ENCODE results near the gene SMIM7. TPM values are rescaled to one million over a fixed set of nuclear protein-coding genes. Genes with fewer than 3 reads are reported as not detected.
"Not testable (repeated sequence)": the region's sequence is repeated elsewhere in the genome, so short reads cannot be mapped to it uniquely, and the experiment has no call there.

The SMIM7 gene
- total RNA-seq, 6 donors from 2014 or later: 71.8 to 129 (median 80.4) TPM

- no peaks in the 10 kb centered on the region for H3K27me3 ChIP-seq
- H3K27ac ChIP-seq: no peak overlapping the region
- no peaks in the 10 kb centered on the region for H3K9me3 ChIP-seq
- no peak overlapping the region for H3K4me3 ChIP-seq
- no peak for ATAC-seq (ENCODE audit: low FRiP score in 2 of 2)
- H3K36me3 ChIP-seq: peaks cover 21 to 79% (median 61%) of the 10 kb centered on the region in 4 donors
- no peak for DNase-seq
- whole genome bisulfite sequencing, 2 donors: 91 to 94% methylated on average over 7 of the region's 7 CpGs
- no peak for TF ChIP-seq POLR2A (IDR thresholded peaks at IDR 0.05)
- TF ChIP-seq POLR2AphosphoS5 (IDR thresholded peaks at IDR 0.05): no peak
- TF ChIP-seq CTCF (IDR thresholded peaks at IDR 0.05): no peak
- TF ChIP-seq EP300 (IDR thresholded peaks at IDR 0.05): no peak
- peaks cover 0 to 26% (median 6%) of the 10 kb centered on the region in 4 donors for H3K4me1 ChIP-seq
Observed at GRCh38 chr19:16652854-16653253, 7.1 kb downstream of the SMIM7 start.

GRCh38 chr19:16651421-16652188, 8.3 kb downstream of the SMIM7 start:
- 93 to 96% methylated on average over 8 of the region's 8 CpGs for WGBS, 2 donors
- not testable (repeated sequence) for H3K27me3 ChIP-seq; DNase-seq; H3K27ac ChIP-seq; ATAC-seq (ENCODE audit: low FRiP score in 2 of 2); H3K9me3 ChIP-seq; H3K4me3 ChIP-seq
- Histone ChIP-seq H3K36me3 (peaks cover 21 to 78% (median 59%) of the 10 kb centered on the region in 4 donors), H3K4me1 (peaks cover 0 to 16% (median 2%) of the 10 kb centered on the region in 4 donors)

GRCh38 chr19:16650821-16651220, 9.1 kb downstream of the SMIM7 start:
- H3K9me3 ChIP-seq: no peaks in the 10 kb centered on the region
- WGBS, 2 donors: 65 to 84% methylated on average over 2 of the region's 2 CpGs
- H3K4me3 ChIP-seq: no peak overlapping the region
- ATAC-seq (ENCODE audit: low FRiP score in 2 of 2) (peak in 1 of 2 donors; percentile 37), DNase-seq (no peak)
- H3K27ac ChIP-seq: no peak overlapping the region
- H3K36me3 ChIP-seq: peaks cover 15 to 78% (median 60%) of the 10 kb centered on the region in 4 donors
- peaks cover 0 to 14% (median 2%) of the 10 kb centered on the region in 4 donors for H3K4me1 ChIP-seq
- TF ChIP-seq POLR2A (IDR thresholded peaks at IDR 0.05) (no peak), EP300 (IDR thresholded peaks at IDR 0.05) (no peak), CTCF (IDR thresholded peaks at IDR 0.05) (no peak), POLR2AphosphoS5 (IDR thresholded peaks at IDR 0.05) (no peak)
- no peaks in the 10 kb centered on the region for H3K27me3 ChIP-seq

GRCh38 chr19:16649734-16650133, 10.2 kb downstream of the SMIM7 start:
- H3K27ac ChIP-seq: peak overlapping the region in 1 of 4 donors; percentile 8
- H3K4me3 ChIP-seq: no peak overlapping the region
- H3K9me3 ChIP-seq: no peaks in the 10 kb centered on the region
- ATAC-seq (ENCODE audit: low FRiP score in 2 of 2): peak in 1 of 2 donors; percentile 63
- H3K4me1 ChIP-seq: peaks cover 0 to 14% (median 2%) of the 10 kb centered on the region in 4 donors
- 49 to 50% methylated on average over 9 of the region's 9 CpGs for WGBS, 2 donors
- DNase-seq: no peak
- peaks cover 16 to 78% (median 61%) of the 10 kb centered on the region in 4 donors for H3K36me3 ChIP-seq
- no peak for TF ChIP-seq CTCF (IDR thresholded peaks at IDR 0.05)
- no peak for TF ChIP-seq POLR2A (IDR thresholded peaks at IDR 0.05)
- TF ChIP-seq EP300 (IDR thresholded peaks at IDR 0.05): no peak
- no peak for TF ChIP-seq POLR2AphosphoS5 (IDR thresholded peaks at IDR 0.05)
- H3K27me3 ChIP-seq: no peaks in the 10 kb centered on the region

GRCh38 chr19:16645140-16645539, 14.8 kb downstream of the SMIM7 start:
- Histone ChIP-seq H3K36me3 (peaks cover 14 to 80% (median 58%) of the 10 kb centered on the region in 4 donors), H3K27ac (no peak overlapping the region), H3K4me3 (no peak overlapping the region), H3K27me3 (no peaks in the 10 kb centered on the region), H3K4me1 (peaks cover 0 to 12% (median 1%) of the 10 kb centered on the region in 4 donors), H3K9me3 (no peaks in the 10 kb centered on the region)
- DNase-seq: no peak
- TF ChIP-seq EP300 (IDR thresholded peaks at IDR 0.05) (no peak), CTCF (IDR thresholded peaks at IDR 0.05) (no peak), POLR2A (IDR thresholded peaks at IDR 0.05) (no peak), POLR2AphosphoS5 (IDR thresholded peaks at IDR 0.05) (no peak)
- 94 to 98% methylated on average over 9 of the region's 9 CpGs for WGBS, 2 donors
- ATAC-seq (ENCODE audit: low FRiP score in 2 of 2): no peak
